Measurements from ENCODE around the gene PLXNA2.
A peak's percentile ranks its signal among the peaks of the same experiment; 100 is the strongest.

PLXNA2 gene

GRCh38 chr1:208265525-208265924 lies 21.3 kb upstream of the PLXNA2 start:
- no peak for DNase-seq

- DNase-seq, result no peak
These were observed 20.9 kb upstream of the PLXNA2 start for GRCh38 chr1:208265122-208265469.

GRCh38 chr1:208264469-208265121 lies 20.4 kb upstream of the PLXNA2 start:
- no peak for DNase-seq

GRCh38 chr1:208261874-208262273 lies 17.7 kb upstream of the PLXNA2 start:
- DNase-seq, result no peak

- no peak for DNase-seq
These were observed 14.1 kb upstream of the PLXNA2 start for GRCh38 chr1:208258277-208258676.

- no peak for DNase-seq
These were observed 13.2 kb upstream of the PLXNA2 start for GRCh38 chr1:208257351-208257750.

- no peak for DNase-seq
These were observed 12.4 kb upstream of the PLXNA2 start for GRCh38 chr1:208256556-208256955.

- no peak for DNase-seq
These were observed 11.9 kb upstream of the PLXNA2 start for GRCh38 chr1:208256091-208256490.

GRCh38 chr1:208254862-208255261 lies 10.7 kb upstream of the PLXNA2 start:
- no peak for DNase-seq

- no peak for DNase-seq
These were observed 10.2 kb upstream of the PLXNA2 start for GRCh38 chr1:208254376-208254775.

GRCh38 chr1:208252836-208253576 lies 8.8 kb upstream of the PLXNA2 start:
- no peak for DNase-seq

- DNase-seq, result no peak
These were observed 8.0 kb upstream of the PLXNA2 start for GRCh38 chr1:208251911-208252835.

- no peak for DNase-seq
These were observed 6.8 kb upstream of the PLXNA2 start for GRCh38 chr1:208251015-208251414.

GRCh38 chr1:208250613-208251012 lies 6.4 kb upstream of the PLXNA2 start:
- no peak for DNase-seq

- no peak for DNase-seq
These were observed 5.0 kb upstream of the PLXNA2 start for GRCh38 chr1:208248991-208249696.

- DNase-seq, result no peak
These were observed 4.2 kb upstream of the PLXNA2 start for GRCh38 chr1:208248307-208248801.

GRCh38 chr1:208247696-208248095 lies 3.5 kb upstream of the PLXNA2 start:
- DNase-seq, result no peak

GRCh38 chr1:208245185-208245705 lies 1.1 kb upstream of the PLXNA2 start:
- DNase-seq, result peak; percentile 79

- DNase-seq, result no peak
These were observed 637 bp downstream of the PLXNA2 start for GRCh38 chr1:208243527-208243966.

- no peak for DNase-seq
These were observed 1.1 kb downstream of the PLXNA2 start for GRCh38 chr1:208242941-208243526.

GRCh38 chr1:208242146-208242545 lies 2.0 kb downstream of the PLXNA2 start:
- no peak for DNase-seq

GRCh38 chr1:208241512-208241911 lies 2.7 kb downstream of the PLXNA2 start:
- no peak for DNase-seq
